SK-N-SH treated with all-trans-retinoic acid at 6 μM for 48 hours (cell line): Measurements from ENCODE around the gene AMMECR1.

Experiments used
- ARNTL ChIP-seq: fragments of 450-650 bp; formaldehyde crosslinking; IDR thresholded peaks from 2 replicates; pipeline ENCODE4 v1.5.0; 2020; ENCODE audit warnings: low read depth, mild to moderate bottlenecking, moderate library complexity, borderline replicate concordance
- BACH2 ChIP-seq: fragments of 250-450 bp; sonication (Bioruptor Pico); IDR thresholded peaks from 2 replicates; pipeline ENCODE4 v1.9.0; 2021; ENCODE audit warnings: mild to moderate bottlenecking, borderline replicate concordance
- RARB ChIP-seq: fragments of 250-450 bp; sonication (Bioruptor Pico); IDR thresholded peaks from 2 replicates; pipeline ENCODE4 v1.8.0; 2021; ENCODE audit warnings: mild to moderate bottlenecking, moderate library complexity
- SNAI2 ChIP-seq: fragments of 250-450 bp; sonication (Bioruptor Pico); IDR thresholded peaks from 2 replicates; pipeline ENCODE4 v1.5.0; 2020; ENCODE audit warnings: mild to moderate bottlenecking, moderate library complexity
- TSHZ2 ChIP-seq: fragments of 250-450 bp; sonication (Bioruptor Pico); IDR thresholded peaks from 2 replicates; pipeline ENCODE4 v1.5.0; 2020; ENCODE audit warnings: mild to moderate bottlenecking, moderate library complexity
- TF ChIP-seq, protein P1 (sequence below): fragments of 250-450 bp; sonication (Bioruptor Pico); IDR thresholded peaks from 2 replicates; pipeline ENCODE4 v1.8.0; 2020; ENCODE audit warnings: mild to moderate bottlenecking, moderate library complexity, borderline replicate concordance

DNA sequence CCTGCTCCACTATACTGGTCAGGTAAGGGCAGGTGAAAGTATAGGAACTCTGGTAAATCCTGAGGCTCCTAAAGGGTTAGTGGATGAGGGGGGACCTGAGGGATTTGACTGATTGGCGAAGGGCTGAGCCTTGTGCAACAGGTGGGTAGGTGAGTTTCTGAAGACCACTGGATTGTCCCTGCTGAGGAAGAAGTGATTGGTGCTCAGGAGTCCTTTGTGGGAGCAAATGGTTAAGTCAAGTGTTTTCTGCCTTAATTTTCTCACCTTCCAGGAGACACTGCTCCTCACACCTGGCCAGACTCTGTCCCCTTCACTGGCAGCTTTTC is 156.6 kb downstream of the AMMECR1 start:
- no peak for TF ChIP-seq ARNTL (CRISPR knock-in tag)
- no peak for TF ChIP-seq SNAI2 (CRISPR knock-in tag)
- no peak for TF ChIP-seq TSHZ2 (CRISPR knock-in tag)
- TF ChIP-seq BACH2 (CRISPR knock-in tag): no peak
- no peak for TF ChIP-seq RARB (CRISPR knock-in tag)
- TF ChIP-seq, protein P1, sequence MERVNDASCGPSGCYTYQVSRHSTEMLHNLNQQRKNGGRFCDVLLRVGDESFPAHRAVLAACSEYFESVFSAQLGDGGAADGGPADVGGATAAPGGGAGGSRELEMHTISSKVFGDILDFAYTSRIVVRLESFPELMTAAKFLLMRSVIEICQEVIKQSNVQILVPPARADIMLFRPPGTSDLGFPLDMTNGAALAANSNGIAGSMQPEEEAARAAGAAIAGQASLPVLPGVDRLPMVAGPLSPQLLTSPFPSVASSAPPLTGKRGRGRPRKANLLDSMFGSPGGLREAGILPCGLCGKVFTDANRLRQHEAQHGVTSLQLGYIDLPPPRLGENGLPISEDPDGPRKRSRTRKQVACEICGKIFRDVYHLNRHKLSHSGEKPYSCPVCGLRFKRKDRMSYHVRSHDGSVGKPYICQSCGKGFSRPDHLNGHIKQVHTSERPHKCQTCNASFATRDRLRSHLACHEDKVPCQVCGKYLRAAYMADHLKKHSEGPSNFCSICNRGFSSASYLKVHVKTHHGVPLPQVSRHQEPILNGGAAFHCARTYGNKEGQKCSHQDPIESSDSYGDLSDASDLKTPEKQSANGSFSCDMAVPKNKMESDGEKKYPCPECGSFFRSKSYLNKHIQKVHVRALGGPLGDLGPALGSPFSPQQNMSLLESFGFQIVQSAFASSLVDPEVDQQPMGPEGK (CRISPR knock-in tag): no peak
